Choroid plexus epithelial cell (primary cell): ENCODE measurements around the gene AREL1.

ENCODE experiments used
- DNase-seq: peaks from one replicate; pipeline ENCODE4 v3.0.0-alpha.2; 2010; ENCODE audit warnings: low read depth
- H3K4me3 ChIP-seq: 2 replicates; pipeline ENCODE4 v1.5.1; 2011; ENCODE audit warnings: low read depth, mild to moderate bottlenecking, control low read depth, low read length, moderate library complexity
- TF ChIP-seq, protein P1 (sequence below): conservative IDR thresholded peaks from 2 replicates; pipeline ENCODE4 v1.5.1; 2011; ENCODE audit warnings: low read depth, mild to moderate bottlenecking, control low read depth, inconsistent platforms, low read length, moderate library complexity

AREL1 gene

DNA sequence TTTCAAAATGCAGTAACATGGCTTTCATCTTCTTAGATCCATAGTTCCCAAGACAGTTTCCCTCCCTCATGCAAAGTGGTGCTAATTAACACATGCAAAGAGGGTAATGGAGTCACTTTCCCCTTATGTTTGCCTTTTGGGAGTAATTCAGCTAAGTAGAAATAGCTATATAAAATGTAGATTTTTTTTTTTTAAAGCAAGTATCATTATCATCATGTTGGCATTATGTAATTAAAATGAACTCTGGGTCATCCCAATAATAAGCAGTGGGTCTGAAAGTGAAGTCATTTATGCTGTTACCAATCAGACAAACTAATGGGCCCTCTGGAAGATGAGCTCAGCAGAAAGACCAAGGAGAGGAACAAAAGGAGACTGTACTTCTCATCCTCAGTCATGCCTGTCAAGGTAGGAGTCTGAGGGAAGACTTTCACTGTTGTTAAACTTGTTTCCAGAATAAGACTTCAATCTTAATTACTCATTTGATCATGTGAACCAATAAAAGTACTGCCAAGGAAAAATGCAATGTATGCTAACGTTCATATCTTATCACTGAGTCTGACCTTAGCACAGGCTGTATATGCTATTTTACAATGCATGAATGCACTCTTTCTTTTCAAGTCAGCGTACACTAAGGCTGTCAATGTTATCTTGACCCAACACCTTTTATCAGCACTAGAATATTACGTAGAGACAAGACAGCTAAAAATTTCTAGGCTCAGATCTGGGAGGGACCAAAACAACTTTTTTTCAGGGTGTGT, 26.8 kb downstream of the AREL1 start:
- TF ChIP-seq, protein P1, sequence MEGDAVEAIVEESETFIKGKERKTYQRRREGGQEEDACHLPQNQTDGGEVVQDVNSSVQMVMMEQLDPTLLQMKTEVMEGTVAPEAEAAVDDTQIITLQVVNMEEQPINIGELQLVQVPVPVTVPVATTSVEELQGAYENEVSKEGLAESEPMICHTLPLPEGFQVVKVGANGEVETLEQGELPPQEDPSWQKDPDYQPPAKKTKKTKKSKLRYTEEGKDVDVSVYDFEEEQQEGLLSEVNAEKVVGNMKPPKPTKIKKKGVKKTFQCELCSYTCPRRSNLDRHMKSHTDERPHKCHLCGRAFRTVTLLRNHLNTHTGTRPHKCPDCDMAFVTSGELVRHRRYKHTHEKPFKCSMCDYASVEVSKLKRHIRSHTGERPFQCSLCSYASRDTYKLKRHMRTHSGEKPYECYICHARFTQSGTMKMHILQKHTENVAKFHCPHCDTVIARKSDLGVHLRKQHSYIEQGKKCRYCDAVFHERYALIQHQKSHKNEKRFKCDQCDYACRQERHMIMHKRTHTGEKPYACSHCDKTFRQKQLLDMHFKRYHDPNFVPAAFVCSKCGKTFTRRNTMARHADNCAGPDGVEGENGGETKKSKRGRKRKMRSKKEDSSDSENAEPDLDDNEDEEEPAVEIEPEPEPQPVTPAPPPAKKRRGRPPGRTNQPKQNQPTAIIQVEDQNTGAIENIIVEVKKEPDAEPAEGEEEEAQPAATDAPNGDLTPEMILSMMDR: no peak
- DNase-seq: no peak
- no peak overlapping the region for H3K4me3 ChIP-seq

DNA sequence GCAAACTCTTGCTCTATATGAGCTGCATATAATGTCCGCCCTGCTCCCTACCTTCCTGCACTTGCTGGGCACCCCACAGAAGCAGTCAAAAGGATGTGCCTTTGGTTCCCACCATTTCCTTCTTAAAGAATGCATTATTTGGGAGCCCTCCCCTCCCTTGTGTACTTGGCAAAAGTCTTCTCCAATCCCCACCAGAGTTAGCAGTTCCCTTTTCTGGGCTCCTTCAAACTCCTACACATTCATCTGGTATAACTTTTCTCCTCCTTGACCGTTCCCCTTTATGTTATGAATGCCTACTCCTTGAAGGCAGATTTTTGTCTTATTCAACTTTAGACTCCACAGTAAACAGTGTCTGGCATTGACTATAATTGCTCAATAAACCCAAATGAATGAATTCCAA, 27.8 kb downstream of the AREL1 start:
- H3K4me3 ChIP-seq: no peak overlapping the region
- no peak for DNase-seq
- TF ChIP-seq, protein P1: no peak

DNA sequence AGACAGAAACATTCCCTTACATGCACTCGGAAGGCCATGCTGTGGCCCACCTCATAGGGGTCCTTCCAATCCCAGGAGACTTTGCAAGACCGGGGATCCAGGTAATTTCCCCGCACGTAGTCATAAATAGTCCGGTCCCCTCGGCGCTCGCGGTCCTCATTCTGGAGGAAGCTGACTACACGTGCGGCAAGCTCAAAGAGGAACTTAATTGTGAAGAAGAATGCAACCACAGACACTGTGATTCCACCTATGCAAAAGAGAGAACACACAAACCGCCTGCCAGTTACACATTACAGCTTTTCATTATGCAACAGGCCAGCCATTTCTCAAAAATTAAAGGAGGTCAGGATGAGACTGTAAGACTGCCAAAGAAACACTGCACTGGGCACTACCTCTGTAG, 28.4 kb downstream of the AREL1 start:
- DNase-seq: no peak
- TF ChIP-seq, protein P1: no peak

DNA sequence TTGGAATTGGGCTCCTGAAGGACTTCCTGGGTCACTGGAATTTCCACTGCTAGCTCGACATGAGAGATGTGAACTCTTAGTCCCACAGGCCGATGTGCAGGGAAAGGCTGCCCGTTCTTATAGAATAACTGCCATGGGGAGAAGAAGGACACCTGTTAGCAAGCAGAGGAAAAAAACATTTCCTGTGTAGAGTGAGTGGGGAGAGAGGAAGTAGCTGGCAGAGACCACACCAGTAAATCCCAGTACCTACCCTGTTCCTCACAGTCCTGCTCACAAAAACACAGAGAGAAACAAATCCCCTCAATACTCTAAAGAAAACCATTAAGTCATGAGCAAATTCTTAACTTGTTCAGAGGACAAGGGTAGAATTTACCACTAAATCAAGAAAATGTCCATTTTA, 29.5 kb downstream of the AREL1 start:
- TF ChIP-seq, protein P1: no peak
- H3K4me3 ChIP-seq: no peak overlapping the region
- no peak for DNase-seq

More for the DNA sequence above, 28.4 kb downstream of the AREL1 start:
- H3K4me3 ChIP-seq: no peak overlapping the region

DNA sequence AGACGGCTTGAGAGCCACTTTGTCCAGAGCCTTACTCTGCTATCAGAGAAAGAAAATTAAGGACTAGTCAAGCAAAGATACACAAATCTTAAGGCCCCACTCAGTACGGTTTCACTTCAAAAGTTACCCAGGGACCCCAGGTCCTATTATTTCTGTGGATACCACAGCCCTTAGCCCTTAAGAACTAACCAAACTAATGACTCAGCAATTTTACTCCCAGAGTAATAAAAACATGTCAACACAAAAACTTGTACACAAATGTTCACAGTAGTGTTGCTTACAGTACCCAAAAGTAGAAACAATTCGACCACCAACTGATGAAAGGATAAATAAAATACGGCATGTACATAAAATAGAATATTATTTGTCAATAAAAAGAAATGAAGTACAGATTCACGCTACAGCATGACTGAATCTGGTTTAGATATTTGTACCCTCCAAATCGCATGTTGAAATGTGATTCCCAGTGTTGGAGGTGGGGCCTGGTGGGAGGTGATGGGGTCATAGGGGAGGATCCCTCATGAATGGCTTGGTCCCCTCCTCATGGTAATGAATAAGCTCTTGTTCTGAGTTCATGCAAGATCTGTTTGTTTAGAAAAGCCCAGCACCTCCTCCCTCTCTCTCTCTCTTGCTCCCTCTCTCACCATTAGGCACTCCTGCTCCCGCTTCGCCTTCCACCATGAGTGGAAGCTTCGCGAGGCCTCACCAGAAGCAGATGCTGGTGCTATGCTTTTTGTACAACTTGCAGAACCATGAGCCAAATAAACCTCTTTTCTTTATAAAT, 30.5 kb downstream of the AREL1 start:
- no peak overlapping the region for H3K4me3 ChIP-seq
- no peak for DNase-seq
- TF ChIP-seq, protein P1: no peak

DNA sequence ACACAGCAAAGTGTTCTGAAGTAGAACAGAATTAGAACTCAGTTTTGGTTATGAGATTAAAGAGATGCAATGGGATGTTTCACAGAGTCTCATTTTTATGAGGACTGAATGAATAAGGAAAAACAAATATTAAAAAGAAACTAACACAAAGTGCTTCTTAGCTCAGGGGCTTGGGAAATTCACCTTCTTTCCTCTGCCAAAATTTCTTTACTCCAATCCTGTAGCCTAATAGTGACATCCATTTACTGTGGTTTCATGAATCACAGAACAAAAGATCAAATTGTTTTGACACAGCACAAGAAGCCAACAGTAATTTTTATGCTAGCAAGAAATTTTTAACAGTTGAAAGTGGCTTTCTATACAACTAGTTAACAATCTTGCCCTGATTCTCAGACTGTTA, 37.7 kb downstream of the AREL1 start:
- no peak overlapping the region for H3K4me3 ChIP-seq
- TF ChIP-seq, protein P1: no peak
- no peak for DNase-seq
